ENCODE measurements around the gene GRK5.

The GRK5 gene

DNA sequence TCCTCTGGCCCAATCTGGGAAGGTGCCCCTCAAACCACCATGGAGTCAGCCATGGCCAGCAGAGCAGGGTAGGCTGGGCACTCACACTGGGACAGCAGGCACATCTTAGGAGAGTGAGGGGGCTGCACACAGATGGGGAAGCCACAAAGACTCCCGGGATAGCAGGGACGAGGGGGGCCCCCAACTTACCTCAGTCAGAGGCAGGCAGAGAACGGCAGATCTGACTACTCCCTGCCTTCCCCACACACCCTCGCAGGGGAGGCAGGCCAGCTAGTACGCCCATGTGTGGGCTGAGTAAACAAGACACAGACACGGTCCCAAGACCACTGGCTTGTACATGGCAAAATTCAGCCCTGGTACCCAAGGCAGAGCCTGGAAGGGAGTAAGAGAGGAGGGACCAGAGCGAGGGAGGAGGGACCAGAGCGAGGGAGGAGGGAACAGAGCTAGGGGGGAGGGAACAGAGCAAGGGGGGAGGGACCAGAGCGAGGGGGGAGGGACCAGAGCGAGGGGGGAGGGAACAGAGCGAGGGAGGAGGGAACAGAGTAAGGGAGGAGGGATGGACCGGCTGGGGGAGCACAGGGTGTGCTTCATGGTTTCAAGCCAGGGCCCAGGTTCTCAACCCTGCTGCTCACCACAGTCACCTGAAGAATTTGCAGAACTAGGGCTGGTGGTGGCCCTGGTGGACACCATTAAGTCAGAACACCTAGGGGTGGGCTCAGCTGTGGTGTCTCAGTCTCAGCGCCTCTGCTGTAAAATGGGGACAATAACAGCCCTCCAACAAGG is 261.4 kb downstream of the GRK5 start:
- DNase-seq = no peak

DNA sequence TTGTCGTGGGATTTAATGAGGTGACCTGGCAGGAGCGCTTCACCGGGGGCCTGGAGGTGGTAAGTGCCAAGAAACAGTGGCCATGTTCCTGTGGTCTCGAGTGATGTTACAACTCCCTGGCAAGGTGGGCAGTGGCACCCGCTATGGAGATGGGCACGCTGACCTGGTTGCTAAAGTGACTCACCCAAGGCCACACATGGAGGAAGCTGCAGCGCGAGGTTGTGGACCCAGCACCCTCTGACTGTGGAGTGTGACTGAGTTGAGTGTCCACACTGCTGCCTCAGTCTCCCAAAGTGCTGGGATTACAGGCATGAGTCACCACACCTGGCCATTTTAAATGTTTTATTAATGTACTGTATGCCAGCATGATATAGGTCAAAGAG is 261.9 kb downstream of the GRK5 start:
- DNase-seq = no peak

DNA sequence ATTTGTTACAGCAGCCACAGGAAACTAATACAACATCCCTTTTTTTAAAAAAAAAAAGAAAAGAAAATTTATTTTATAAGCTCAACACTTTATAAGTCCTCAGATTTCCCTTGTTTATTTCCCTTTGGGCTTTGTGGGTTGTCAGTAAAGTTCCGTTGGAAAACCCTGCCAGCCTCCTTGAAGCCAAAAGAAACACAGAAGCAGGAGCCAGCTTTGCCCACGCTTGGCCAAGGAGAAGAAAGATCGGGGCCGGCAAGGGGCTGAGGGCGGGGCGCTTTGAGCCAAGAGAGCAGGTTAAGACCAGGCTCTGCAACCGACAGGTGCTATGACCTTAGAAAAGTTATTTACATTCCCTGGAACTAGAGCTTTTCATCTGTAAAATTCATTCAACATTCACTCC is 262.5 kb downstream of the GRK5 start:
- no peak for DNase-seq

DNA sequence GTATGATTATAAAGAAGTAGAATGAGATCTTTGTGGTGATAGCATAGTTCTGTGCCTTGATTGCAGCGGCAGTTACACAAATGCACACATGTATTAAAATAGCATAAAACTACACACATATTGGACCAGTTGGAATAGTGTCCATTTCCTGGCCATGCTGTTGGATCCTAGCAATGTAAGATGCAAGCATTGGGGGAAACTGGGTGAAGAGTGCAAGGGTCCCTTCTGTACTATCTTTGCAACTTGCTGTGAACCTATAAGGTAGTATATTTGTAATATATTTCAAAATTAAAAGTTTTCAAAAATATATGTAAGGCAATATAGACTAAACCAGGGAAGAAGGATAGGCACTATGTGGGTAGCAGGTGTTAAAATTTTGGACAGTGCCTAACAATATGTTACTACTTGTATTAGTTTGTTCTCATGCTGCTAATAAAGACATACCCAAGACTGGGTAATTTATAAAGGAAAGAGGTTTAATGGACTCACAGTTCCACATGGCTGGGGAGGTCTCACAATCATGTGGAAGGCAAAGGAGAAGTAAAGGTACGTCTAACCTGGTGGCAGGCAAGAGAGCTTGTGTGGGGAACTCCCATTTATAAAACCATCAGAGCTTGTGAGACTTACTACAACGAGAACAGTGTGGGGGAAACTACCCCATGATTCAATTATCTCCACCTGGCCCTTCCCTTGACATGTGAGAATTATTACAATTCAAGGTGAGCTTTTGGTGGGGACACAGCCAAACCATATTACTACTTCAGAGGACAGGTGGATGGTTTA is 263.7 kb downstream of the GRK5 start:
- no peak for DNase-seq

DNA sequence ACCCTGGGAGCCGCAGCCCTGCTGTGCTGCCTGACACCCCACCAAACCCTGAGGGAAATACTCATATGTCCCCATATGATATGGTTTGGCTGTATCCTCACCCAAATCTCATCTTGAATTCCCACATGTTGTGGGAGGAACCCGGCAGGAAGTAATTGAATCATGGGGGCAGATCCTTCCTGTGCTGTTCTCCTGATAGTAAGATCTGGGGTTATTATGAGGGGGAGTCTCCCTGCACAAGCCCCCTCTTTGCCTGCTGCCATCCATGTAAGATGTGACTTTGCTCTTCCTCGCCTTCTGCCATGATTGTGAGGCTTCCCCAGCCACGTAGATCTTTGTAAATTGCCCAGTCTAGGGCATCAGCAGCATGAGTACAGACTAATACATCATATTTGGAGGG is 266.4 kb downstream of the GRK5 start:
- DNase-seq = no peak

DNA sequence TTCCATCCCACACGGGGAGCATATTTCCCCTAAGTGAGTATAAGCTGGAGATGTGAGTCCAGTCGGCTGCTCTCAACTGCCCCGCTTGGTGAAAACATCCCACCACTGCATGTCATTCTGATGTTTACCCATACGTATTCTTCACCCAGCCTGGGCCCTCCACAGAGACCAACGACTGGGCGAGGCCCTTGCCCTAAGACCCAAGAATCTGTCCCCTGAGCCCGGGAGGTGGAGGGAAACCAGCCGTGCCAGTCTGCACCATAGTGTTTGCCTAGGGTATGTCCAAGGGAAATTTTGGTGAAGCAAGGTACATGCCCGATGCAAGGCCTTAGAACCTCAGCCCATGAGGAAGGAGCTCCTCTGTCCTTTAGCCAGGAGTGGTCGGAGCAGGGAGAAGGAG is 267.2 kb downstream of the GRK5 start:
- DNase-seq = no peak

DNA sequence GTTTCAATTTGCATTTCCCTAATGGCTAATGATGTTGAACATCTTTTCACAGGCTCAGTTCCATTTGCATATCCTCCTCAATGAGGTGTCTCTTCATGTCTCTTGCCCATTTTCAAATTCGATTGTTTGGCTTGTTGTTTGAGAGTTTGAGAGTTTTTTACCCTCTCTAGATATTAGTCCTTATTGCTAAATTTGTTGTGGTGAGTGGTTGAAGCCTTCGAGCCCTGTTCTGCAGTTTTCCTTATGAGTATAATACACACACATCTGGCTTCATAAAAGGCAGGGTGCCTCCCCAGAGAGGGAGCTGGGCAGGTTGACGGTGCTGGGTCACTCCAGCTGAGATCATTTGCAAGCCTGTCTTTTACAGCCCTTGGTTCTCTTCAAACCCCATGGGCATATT is 270.1 kb downstream of the GRK5 start:
- no peak for DNase-seq

DNA sequence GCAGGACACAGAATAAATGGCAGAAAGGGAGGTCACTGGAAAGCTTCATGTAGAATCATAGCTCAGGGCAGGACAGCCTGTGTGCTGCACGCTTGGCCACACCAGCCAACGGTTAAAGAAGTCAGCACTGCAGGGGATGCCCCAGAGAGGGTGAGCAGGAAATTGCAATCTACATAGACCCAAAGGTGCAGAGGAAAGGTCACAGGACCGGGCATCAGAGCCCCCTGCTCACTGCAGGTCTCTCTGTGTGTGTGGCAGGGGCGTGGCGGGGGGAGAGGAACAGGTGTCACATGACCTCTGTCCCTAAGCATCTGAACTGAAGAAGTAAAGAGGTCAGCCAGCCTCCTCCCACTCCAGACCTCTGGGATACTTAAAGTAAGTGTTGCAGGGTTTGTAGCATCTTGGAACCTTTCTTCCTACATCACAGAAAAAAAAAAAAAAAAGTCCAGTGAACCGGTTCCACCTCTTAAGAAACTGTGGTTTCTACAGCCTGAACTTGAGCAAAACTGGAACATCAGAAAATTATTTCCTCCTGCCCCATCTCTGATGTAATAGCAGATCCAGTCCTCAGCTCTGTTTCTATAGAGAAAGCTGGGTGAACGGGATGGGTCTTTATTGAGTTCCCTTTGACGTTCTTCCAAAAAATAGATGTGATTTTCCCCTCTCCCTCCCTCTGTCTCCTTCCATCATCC is 270.9 kb downstream of the GRK5 start:
- no peak for DNase-seq

DNA sequence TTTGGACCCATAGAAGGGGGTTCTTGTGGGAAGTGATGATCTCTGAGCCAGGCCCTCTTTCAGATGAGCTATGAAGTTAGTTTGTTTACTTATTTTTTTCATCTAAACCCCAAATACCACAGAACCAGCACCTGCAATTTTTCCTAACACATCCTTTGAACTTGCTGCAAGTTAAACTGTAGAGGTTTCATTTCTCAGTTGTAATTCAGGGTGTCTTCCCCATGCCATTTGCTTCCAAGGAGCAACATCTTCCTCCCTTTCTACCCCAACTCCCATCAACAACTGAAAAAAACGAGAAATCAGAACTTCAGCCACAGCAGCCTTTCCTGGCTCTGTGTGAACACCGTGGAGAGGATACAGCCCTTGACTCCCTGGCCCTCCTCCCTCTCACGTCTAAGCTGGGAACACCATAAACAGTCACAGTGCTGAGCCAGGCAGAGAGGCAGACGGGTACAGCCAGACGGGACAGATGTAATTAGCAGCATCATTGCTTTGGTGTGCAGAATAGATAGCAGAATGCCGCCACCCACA is 271.5 kb downstream of the GRK5 start:
- peak in 1 of 2 experiments; percentile 12 for DNase-seq

DNA sequence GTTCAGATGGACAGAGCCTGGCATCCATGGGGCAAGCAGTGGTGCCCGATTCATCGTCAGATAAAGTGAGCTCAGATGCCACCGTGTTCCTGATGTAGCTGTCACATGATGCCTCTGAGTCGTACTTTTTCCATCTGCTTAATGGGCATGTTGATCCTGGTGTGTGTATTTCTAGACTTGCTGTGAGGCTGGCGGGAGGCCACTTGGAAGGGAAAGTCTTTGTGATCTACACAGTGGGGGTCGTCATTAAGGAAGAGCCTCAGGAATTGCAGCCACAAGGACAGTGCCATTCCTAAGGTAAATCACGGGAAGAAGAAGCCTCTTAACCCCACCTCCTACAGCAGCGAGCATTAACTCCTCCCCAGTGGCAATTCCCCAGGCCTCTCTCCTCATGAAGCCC is 272.2 kb downstream of the GRK5 start:
- no peak for DNase-seq

DNA sequence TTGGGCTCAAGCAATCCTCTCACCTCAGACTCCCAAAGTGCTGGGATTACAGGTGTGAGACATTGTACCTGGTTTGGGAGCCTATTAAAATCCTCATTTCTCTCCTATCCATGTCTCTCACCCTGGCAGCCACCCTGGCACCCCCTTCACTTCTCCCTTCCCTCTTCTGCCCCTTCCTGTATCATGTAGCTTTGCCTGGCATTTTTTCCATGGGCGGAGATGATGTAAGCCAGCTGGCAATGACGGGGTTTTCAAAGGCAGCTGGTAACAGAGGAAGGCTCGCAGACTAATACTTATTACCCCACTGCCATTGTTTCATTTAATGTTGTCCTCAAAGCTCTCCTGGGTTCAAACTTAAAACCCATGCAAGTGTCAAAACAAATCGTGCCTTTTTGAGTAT is 273.3 kb downstream of the GRK5 start:
- DNase-seq = no peak

DNA sequence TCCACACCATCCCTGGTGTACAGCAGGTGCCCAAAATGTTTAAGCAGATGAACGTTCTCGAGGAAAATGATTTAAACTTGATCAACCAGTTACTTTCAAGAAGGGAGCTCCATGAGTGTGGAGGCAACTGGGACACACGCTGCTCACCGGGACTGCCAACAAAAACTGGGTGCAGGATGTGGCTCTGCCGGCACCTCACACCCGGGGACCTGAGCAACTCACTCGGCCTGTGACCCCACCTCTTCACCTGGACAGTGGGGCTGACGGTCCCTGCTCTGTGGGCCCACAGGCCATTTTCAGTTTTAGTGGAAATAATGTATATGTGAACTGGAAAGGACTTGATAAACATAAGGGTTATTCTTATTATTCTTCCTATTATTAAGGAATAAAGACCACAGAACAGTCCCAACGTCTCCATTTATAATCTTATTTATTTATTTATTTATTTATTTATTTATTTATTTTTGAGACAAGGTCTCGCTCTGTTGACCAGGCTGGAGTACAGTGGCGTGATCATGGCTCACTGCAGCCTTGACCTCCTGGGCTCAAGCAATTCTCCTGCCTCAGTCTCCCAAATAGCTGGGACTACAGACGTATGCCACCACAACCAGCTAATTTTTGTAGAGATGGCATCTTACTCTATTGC is 274.5 kb downstream of the GRK5 start:
- no peak for DNase-seq

DNA sequence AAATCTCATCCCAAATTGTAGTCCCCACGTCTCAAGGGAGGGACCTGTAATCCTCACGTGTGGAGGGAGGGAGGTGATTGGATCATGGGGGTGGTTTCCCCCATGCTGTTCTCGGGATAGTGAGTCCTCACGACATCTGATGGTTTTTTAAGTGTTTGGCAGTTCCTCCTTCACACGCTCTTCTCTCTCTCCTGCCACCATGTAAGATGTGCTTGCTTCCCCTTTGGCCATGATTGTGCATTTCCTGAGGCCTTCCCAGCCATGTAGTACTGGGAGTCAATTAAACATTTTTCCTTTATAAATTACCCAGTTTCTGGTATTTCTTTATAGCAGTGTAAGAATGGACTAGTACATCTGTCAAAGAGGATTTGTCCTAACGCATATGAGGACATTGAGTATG is 275.6 kb downstream of the GRK5 start:
- no peak for DNase-seq

DNA sequence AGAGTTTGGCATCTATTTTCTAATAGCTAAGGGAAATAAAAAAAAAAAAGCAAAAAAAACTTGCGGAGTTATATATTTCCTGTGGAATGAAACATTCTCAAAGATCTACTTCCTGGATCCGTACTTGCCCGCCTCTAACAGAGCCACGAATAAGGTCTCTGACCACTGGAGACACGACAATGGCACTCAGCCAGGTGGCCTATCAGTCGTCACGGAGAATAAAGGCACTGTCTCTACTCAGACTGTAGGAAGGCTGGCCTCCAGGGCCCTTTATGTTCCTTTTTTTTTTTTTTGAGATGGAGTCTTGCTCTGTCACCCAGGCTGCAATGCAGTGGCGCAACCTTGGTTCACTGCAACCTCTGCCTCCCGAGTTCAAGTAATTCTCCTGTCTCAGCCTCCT is 276.5 kb downstream of the GRK5 start:
- no peak for DNase-seq

DNA sequence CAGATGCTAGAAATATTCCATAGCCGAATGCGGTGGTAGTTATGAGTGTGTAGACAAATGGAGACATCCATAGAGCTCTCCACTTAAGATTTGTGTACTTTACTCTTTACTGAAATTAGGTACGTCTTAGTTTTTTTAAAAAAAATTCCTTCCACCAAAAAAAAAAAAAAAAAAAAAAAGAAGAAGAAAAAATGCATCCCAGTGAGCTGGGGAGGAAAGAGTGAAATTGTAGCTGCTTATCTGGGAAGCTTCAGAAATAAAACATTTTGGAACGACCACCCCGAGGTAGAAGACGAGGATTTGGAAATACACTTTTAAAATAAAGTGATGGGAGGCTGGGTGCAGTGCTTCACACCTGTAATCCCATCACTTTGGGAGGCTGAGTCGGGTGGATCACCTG is 281.3 kb downstream of the GRK5 start:
- DNase-seq = no peak

DNA sequence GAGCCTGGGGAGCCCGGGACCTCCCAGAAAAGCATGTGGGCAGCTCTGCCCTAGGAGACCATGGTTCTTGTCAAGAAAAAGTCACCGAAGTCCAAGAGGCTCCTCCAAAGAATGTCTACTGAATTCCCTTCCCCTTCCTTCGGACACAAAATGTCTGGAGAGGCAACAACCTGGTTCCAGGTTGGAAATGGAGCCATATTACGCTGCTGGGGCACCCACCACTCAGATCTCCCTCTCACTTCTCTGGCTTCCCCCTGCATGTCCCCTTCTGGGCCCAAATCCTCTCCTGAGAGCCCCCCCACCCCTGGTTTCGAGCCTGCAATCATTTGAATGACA is 282.6 kb downstream of the GRK5 start:
- no peak for DNase-seq

DNA sequence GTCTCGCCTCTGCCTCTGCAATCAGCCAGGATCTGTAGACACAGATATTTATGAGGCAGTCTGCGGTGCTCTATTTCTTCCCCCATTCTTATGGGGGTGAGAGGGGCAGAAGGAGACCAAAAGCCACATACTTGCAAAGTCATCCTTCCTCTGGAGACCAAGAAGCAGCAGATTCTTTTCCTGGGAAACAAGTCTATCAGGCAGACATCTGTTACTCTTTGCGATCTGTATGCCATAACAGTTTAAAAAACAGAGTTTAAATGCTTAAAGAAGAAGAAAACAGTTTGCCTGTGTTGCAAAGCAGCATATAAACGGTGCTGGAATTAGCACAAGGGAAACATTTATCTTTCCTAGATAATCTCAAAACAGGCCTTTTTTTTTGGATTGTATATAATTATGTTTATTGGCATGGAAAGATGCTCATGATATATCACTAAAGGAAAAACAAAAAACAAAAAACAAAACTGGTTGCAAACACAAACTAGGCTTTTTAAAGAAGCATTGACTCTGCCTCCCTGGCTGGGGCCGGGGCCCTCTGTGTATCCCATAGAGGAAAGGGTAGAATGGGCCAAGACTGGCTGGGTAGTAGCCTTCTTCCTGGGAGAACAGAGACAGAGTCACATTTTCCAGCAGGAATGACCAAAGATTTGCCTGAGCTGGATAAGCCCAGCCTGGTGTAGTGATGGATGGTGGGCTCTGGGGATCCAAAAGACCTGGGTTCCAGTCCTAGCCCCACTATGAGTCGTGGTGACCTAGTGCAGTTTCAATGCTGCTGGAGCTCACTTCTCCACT is 284.8 kb downstream of the GRK5 start:
- DNase-seq = no peak

DNA sequence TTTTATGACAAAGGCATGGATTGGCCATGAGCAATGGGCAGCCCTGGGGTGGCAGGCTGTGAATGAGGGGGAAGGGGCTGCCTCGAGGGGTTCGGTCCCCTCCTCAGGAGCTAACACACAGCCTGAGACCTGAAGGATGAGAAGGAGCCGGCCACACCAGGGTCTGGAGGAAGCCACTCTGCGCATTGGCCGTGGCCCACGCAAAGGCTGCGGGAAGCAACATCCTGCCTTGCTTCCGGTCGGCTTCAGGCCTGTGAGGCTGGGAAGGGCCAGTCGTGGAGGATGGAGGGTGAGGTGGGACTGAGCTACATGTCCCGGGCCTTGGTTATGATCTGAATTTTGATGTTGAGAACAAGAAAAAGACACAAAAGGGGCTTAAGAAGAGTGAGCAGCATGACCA is 285.8 kb downstream of the GRK5 start:
- DNase-seq = no peak

DNA sequence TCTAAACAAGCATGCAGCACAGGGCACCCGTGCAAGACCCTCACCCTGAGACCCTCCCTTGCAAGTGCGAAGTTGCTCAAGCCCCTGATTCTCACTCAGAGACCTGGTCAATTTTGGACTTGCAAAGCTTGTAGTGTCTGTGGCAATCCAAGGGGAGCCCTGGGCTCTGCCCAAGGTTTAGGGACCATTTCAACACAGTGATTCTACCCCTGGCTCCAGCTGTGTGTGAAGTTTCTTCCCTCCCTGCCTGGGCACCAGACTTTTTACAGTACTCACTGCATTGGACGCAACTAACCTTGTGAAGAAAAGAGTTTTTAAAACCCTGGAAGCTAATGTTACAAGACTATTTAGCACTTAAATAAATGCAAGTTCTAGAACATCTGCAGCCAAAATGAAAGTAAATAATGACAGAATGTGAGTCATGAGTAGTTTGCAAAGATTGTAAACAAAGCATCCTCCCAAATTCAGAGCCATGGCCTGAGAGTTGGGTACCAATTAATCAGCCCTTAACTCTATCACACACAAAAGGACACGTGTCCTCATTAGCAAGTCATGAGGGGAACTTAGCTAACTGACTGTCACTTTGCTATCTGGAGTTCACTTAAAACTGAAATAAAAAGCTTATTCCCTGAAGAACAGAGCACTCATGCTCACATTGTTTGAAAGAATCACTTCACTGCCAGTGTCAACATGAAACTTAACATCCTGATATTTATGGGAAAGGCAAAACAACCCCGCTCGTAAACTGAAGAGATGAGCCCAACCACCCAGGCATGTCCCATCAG is 287.1 kb downstream of the GRK5 start:
- DNase-seq = no peak

DNA sequence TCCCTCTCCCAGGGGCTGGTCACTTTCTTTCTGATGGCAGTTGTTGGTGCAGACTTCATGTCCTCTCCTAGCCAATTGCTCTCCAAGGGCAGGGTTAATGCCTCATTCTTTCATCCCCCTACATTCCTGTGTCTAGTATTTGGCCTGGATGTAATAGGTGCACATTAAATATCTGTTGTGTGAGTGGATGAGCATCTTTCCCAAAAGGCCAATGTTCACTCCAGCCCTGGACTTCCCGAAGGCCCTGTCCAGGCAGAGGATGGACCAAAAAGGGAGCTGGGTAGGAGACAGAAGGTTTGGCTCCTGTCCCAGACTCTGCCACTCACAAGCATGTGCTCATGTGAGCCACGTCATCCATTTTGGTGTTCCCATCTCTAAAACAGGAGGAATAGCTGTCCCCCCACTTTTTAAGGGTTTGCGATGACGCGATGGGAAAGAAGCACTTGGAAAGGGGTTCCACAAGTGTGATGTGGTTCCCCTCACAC is 287.7 kb downstream of the GRK5 start:
- no peak for DNase-seq

DNA sequence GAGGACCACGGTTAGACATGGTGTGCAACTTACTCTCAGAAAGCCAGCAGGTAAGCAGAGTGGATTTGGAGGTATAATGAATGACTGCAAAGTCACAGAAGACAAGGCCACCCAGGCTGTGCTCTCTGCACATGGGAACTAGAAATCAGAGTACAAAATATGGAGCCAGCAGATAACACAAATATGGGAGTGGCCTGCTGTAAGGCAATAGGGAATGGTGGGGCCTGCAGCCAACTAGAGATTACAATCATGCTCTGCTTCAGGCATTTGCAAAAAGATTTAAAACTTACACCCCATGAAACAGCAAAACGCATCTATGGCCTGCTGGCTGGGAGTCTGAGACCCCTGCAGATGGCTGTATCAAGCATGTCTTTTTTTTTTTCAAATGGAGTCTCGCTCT is 288.2 kb downstream of the GRK5 start:
- no peak for DNase-seq

DNA sequence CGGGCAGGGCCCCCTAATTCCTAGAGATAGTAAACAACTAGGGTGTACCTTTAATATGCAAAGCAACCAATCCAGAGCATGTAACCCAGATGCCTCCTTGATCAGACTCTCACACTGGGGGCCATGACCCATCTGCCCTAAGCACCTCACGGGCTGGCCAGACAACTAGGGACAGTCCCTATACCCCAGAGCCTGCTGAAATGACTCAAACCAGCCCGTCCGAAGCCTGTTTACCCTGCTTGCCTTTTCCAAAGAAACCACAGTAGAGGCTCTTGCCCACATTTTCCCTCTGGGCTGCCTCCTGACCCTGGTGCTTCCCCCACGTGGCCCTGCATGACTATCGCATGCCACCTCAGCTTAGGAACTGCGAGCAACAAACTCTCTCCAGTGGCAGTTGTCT is 288.9 kb downstream of the GRK5 start:
- DNase-seq = no peak

All from NCI-H446 (cell line).